Measurements from ENCODE around the gene ADPGK. TPM values are rescaled to one million over a fixed set of nuclear protein-coding genes. Genes with fewer than 3 reads are reported as not detected.
A peak's percentile ranks its signal among the peaks of the same experiment; 100 is the strongest.

ADPGK gene
- polyA plus RNA-seq, 3 donors: 138 to 283 (median 152) TPM

DNA sequence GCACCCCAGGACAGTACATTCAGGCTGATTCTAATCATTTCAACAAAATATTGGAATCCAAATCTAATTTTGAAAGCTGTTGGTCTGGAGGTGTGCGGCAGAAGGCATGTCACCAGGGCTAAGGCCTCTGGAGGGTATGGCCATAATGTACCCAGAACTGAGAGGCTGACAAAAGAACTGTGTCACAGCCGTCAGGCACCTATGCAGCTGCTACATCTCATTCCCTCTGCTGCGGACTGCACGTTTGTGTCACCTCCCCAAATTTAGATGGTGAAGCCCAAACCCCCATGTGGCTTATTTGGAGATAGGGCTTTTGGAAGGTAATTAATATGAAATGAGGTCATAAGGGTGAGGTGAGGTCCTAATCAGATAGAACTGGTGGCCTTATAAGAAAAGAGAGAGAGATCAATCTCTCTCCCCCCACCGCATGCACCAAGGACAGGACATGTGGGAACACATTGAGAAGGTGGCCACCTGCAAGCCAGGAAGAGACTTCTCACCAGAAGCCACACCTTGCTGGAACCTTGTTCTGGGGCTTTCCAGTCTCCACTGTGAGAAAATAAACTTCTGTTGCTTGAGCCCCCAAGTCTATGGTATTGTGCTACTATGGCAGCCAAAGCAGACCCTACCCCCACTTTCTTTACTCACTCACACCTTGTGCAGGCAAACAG is 22.8 kb downstream of the ADPGK start:
- intact Hi-C loops (cut with micrococcal nuclease): no loop called here
- Mint-ChIP-seq H3K27ac (peak overlapping the region in 2 of 7 donors; percentile 0 to 54), H3K4me3 (no peak overlapping the region), H3K36me3 (peaks cover 86 to 98% of the 10 kb centered on the region in 2 donors), H3K27me3 (ENCODE audit: low read depth in 3 of 3) (no peaks in the 10 kb centered on the region), H3K4me1 (no peaks in the 10 kb centered on the region), H3K9me3 (no peaks in the 10 kb centered on the region)
- TF ChIP-seq, protein P1, sequence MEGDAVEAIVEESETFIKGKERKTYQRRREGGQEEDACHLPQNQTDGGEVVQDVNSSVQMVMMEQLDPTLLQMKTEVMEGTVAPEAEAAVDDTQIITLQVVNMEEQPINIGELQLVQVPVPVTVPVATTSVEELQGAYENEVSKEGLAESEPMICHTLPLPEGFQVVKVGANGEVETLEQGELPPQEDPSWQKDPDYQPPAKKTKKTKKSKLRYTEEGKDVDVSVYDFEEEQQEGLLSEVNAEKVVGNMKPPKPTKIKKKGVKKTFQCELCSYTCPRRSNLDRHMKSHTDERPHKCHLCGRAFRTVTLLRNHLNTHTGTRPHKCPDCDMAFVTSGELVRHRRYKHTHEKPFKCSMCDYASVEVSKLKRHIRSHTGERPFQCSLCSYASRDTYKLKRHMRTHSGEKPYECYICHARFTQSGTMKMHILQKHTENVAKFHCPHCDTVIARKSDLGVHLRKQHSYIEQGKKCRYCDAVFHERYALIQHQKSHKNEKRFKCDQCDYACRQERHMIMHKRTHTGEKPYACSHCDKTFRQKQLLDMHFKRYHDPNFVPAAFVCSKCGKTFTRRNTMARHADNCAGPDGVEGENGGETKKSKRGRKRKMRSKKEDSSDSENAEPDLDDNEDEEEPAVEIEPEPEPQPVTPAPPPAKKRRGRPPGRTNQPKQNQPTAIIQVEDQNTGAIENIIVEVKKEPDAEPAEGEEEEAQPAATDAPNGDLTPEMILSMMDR (IDR thresholded peaks at IDR 0.05): no peak
- Histone ChIP-seq H4K20me1 (ENCODE audit: insufficient read depth, low read length) (peaks cover 99% of the 10 kb centered on the region), H3K4me3 (replicated peaks in 1 of 3; ENCODE audit: low read depth in 2 of 3, low read length in 3 of 3) (no peak overlapping the region), H3K9ac (ENCODE audit: insufficient read depth, low read length, poor library complexity, severe bottlenecking) (no peak overlapping the region), H3K9me3 (replicated peaks in 1 of 2; ENCODE audit: control insufficient read depth in 1 of 2, insufficient read depth in 1 of 2, low read length in 2 of 2) (no peaks in the 10 kb centered on the region), H3K27me3 (ENCODE audit: control insufficient read depth in 2 of 2, insufficient read depth in 2 of 2, low read length in 2 of 2) (no peaks in the 10 kb centered on the region), H2AFZ (ENCODE audit: insufficient read depth, low read depth, low read length, poor library complexity, severe bottlenecking) (no peak overlapping the region), H3K4me1 (ENCODE audit: control insufficient read depth in 1 of 2, insufficient read depth in 2 of 2, low read length in 2 of 2) (no peaks in the 10 kb centered on the region), H3K27ac (ENCODE audit: low read depth in 1 of 2, low read length in 2 of 2) (no peak overlapping the region), H3K79me2 (ENCODE audit: insufficient read depth, low read length) (peaks cover 57% of the 10 kb centered on the region), H3K4me2 (replicated peaks; ENCODE audit: extremely low read depth, low read length, poor library complexity, severe bottlenecking) (no peak overlapping the region), H3K36me3 (replicated peaks in 1 of 2; ENCODE audit: control insufficient read depth in 1 of 2, insufficient read depth in 2 of 2, low read length in 2 of 2) (peaks cover 85 to 98% of the 10 kb centered on the region in 2 donors)
- no peak for DNase-seq
- WGBS (ENCODE audit: insufficient coverage): 100% methylated on average over 2 of the region's 5 CpGs

DNA sequence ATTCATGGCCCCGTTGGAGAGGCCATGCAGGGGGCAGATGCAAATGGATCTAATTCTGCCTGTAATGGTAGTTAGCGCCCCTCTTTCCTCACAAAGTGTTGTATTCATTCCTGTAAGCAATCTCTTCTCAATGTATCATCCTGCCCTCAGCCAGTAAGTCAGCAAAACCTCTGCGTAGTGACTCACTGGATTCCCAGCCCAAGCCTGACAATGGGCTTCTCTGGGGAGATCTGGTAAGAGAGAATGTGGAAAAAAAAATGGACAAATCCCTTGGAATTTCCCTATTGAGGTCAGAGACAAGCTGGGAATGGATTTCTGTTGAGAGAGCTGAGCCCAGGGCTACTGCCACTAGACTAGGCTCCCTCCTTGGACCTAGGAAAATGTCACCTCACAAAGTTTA is 25.4 kb downstream of the ADPGK start:
- peaks cover 99% of the 10 kb centered on the region for H4K20me1 ChIP-seq (ENCODE audit: insufficient read depth, low read length)
- Mint-ChIP-seq H3K27me3 (ENCODE audit: low read depth in 3 of 3) (no peaks in the 10 kb centered on the region), H3K9me3 (no peaks in the 10 kb centered on the region), H3K4me3 (no peak overlapping the region), H3K36me3 (peaks cover 91 to 100% of the 10 kb centered on the region in 2 donors), H3K27ac (peak overlapping the region in 3 of 7 donors; percentile 13 to 80 (median 54)), H3K4me1 (peaks cover 12% of the 10 kb centered on the region)
- H3K79me2 ChIP-seq (ENCODE audit: insufficient read depth, low read length): peaks cover 37% of the 10 kb centered on the region
- TF ChIP-seq, protein P1 (IDR thresholded peaks at IDR 0.05): no peak
- H3K9me3 ChIP-seq (replicated peaks in 1 of 2; ENCODE audit: control insufficient read depth in 1 of 2, insufficient read depth in 1 of 2, low read length in 2 of 2): no peaks in the 10 kb centered on the region
- peak overlapping the region in 1 of 2 donors; percentile 0 for H3K27ac ChIP-seq (ENCODE audit: low read depth in 1 of 2, low read length in 2 of 2)
- H2AFZ ChIP-seq (ENCODE audit: insufficient read depth, low read depth, low read length, poor library complexity, severe bottlenecking): no peak overlapping the region
- WGBS (ENCODE audit: insufficient coverage): 100% methylated on average over 1 of the region's 3 CpGs
- peaks cover 94 to 98% of the 10 kb centered on the region in 2 donors for H3K36me3 ChIP-seq (replicated peaks in 1 of 2; ENCODE audit: control insufficient read depth in 1 of 2, insufficient read depth in 2 of 2, low read length in 2 of 2)
- no peak overlapping the region for H3K9ac ChIP-seq (ENCODE audit: insufficient read depth, low read length, poor library complexity, severe bottlenecking)
- no peaks in the 10 kb centered on the region for H3K27me3 ChIP-seq (ENCODE audit: control insufficient read depth in 2 of 2, insufficient read depth in 2 of 2, low read length in 2 of 2)
- H3K4me2 ChIP-seq (replicated peaks; ENCODE audit: extremely low read depth, low read length, poor library complexity, severe bottlenecking): no peak overlapping the region
- H3K4me3 ChIP-seq (replicated peaks in 1 of 3; ENCODE audit: low read depth in 2 of 3, low read length in 3 of 3): no peak overlapping the region
- no peak for DNase-seq
- peaks cover 10% of the 10 kb centered on the region in 2 donors for H3K4me1 ChIP-seq (ENCODE audit: control insufficient read depth in 1 of 2, insufficient read depth in 2 of 2, low read length in 2 of 2)
- intact Hi-C loops (cut with micrococcal nuclease): no loop called here
